ENCODE data around the gene KCNG4. TPM values are rescaled to one million over a fixed set of nuclear protein-coding genes. Genes with fewer than 3 reads are reported as not detected.
A peak's percentile ranks its signal among the peaks of the same experiment; 100 is the strongest.

The KCNG4 gene
- total and polyA plus RNA-seq, 2 donors from 2014 or later: not detected

DNA sequence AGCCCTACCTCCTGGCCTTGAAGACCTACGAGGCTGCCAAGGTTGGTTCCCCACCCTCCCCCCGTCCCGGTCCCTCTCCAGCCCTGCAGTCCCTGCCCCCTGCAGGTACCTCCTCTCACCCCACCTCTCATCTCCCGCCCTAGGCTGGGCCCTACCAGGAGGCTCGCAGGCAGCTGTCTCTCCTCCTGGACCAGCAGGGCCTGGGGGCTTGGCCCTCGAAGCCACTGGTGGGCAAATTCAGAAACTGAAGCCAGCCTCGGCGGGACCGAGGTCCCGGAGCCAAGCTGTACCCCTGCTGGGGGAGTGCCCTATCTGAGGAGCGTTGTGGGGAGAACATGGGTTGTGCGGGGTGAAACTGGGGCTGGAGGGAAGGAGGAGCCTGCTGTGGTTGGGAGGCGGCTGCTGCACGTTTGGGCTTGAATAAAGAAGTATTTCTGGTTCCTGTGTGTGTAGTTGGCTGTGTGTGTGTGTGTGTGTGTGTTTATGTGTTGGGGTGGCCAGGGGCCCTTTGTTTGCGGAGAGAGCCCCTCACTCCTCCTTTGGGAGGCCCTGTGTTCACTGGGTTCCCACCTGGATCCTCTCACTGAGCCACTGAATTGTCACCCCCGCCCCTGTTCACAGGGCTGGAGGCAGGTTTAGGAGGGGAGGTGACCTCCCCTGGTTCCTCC is 43.0 kb downstream of the KCNG4 start:
- Histone ChIP-seq H3K9ac (ENCODE audit: low read length in 3 of 3) (no peak overlapping the region), H3K36me3 (ENCODE audit: control insufficient read depth in 2 of 3, insufficient read depth in 3 of 3, low read length in 3 of 3) (no peaks in the 10 kb centered on the region), H3K27ac (ENCODE audit: low read depth in 2 of 2, low read length in 2 of 2) (no peak overlapping the region), H3K4me3 (ENCODE audit: low read length in 3 of 3) (no peak overlapping the region), H3K27me3 (ENCODE audit: control insufficient read depth, insufficient read depth, low read length) (no peaks in the 10 kb centered on the region), H3K4me1 (ENCODE audit: control insufficient read depth in 2 of 3, insufficient read depth in 2 of 3, low read depth in 1 of 3, low read length in 3 of 3) (no peaks in the 10 kb centered on the region), H3K9me3 (ENCODE audit: control insufficient read depth in 2 of 3, insufficient read depth in 1 of 3, low read length in 3 of 3) (no peaks in the 10 kb centered on the region)
- intact Hi-C loops (cut with DNase I): no loop called here
- no peak for FAIRE-seq
- TF ChIP-seq, protein P1, sequence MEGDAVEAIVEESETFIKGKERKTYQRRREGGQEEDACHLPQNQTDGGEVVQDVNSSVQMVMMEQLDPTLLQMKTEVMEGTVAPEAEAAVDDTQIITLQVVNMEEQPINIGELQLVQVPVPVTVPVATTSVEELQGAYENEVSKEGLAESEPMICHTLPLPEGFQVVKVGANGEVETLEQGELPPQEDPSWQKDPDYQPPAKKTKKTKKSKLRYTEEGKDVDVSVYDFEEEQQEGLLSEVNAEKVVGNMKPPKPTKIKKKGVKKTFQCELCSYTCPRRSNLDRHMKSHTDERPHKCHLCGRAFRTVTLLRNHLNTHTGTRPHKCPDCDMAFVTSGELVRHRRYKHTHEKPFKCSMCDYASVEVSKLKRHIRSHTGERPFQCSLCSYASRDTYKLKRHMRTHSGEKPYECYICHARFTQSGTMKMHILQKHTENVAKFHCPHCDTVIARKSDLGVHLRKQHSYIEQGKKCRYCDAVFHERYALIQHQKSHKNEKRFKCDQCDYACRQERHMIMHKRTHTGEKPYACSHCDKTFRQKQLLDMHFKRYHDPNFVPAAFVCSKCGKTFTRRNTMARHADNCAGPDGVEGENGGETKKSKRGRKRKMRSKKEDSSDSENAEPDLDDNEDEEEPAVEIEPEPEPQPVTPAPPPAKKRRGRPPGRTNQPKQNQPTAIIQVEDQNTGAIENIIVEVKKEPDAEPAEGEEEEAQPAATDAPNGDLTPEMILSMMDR (IDR thresholded peaks at IDR 0.05; ENCODE audit: borderline replicate concordance, extremely low read depth, insufficient read depth): no peak
- peak in 1 of 5 donors; percentile 37 for DNase-seq

DNA sequence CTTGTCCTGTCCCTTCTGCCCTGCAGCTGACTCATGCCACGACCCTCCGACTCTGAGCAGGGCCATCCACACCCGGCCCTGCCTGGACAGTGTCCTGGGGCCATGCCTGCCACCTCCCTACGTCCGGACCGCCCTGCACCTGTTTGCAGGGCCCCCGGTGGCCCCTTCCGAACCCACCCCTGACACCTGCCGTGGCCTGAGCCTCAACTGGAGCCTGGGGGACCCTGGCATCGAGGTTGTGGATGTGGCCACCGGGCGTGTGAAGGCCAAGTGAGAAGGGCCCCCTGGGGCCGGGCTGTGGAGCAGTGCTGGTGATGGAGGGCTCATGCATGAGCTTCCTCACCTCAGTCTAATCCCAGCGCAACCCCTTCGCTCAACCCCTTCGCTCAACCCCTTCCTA is 43.7 kb downstream of the KCNG4 start:
- no peak overlapping the region for H3K9ac ChIP-seq (ENCODE audit: low read length in 3 of 3)
- TF ChIP-seq, protein P1 (IDR thresholded peaks at IDR 0.05; ENCODE audit: borderline replicate concordance, extremely low read depth, insufficient read depth): no peak
- DNase-seq (no peak), FAIRE-seq (no peak)
- H3K4me1 ChIP-seq (ENCODE audit: control insufficient read depth in 2 of 3, insufficient read depth in 2 of 3, low read depth in 1 of 3, low read length in 3 of 3): no peaks in the 10 kb centered on the region
- no peak overlapping the region for H3K4me3 ChIP-seq (ENCODE audit: low read length in 3 of 3)
- intact Hi-C loops (cut with DNase I): no loop called here
- no peaks in the 10 kb centered on the region for H3K9me3 ChIP-seq (ENCODE audit: control insufficient read depth in 2 of 3, insufficient read depth in 1 of 3, low read length in 3 of 3)
- H3K27ac ChIP-seq (ENCODE audit: low read depth in 2 of 2, low read length in 2 of 2): no peak overlapping the region
- no peaks in the 10 kb centered on the region for H3K36me3 ChIP-seq (ENCODE audit: control insufficient read depth in 2 of 3, insufficient read depth in 3 of 3, low read length in 3 of 3)
- no peaks in the 10 kb centered on the region for H3K27me3 ChIP-seq (ENCODE audit: control insufficient read depth, insufficient read depth, low read length)

DNA sequence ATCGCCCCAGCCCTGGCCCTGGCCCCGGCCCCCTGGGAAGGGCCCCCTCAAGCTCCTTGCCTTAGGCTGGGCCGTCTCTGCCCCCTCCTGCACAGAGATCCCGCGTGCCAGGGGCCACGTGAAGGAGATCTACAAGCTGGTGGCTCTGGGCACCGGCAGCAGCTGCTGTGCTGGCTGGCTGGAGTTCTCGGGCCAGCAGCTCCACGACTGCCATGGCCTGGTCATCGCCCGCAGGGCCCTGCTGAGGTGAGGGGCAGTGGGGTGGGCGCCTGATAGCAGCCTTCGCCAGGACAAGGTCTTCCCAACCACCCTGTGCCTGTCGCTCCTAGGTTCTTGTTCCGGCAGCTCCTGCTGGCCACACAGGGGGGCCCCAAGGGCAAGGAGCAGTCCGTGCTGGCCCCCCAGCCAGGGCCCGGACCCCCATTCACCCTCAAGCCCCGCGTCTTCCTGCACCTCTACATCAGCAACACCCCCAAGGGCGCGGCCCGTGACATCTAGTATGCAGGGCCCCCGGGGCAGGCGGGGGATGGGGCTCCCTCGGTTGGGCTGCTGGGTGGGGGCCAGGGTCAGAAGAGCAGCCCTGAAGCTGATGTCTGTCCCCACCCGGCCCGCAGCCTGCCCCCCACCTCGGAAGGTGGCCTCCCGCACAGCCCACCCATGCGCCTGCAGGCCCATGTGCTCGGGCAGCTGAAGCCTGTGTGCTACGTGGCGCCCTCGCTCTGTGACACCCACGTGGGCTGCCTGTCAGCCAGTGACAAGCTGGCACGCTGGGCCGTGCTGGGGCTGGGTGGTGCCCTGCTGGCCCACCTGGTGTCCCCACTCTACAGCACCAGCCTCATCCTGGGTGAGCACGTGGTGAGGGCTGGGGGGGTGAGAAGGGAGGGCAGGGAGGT is 44.4 kb downstream of the KCNG4 start:
- peak in 1 of 5 donors; percentile 74 for DNase-seq
- intact Hi-C loops (cut with DNase I): no loop called here

More for the DNA sequence above, 44.4 kb downstream of the KCNG4 start:
- no peaks in the 10 kb centered on the region for H3K9me3 ChIP-seq (ENCODE audit: control insufficient read depth in 2 of 3, insufficient read depth in 1 of 3, low read length in 3 of 3)
- H3K9ac ChIP-seq (ENCODE audit: low read length in 3 of 3): no peak overlapping the region
- H3K36me3 ChIP-seq (ENCODE audit: control insufficient read depth in 2 of 3, insufficient read depth in 3 of 3, low read length in 3 of 3): no peaks in the 10 kb centered on the region
- no peak for FAIRE-seq
- TF ChIP-seq, protein P1 (IDR thresholded peaks at IDR 0.05; ENCODE audit: borderline replicate concordance, extremely low read depth, insufficient read depth): no peak
- H3K27me3 ChIP-seq (ENCODE audit: control insufficient read depth, insufficient read depth, low read length): no peaks in the 10 kb centered on the region
- no peak overlapping the region for H3K4me3 ChIP-seq (ENCODE audit: low read length in 3 of 3)
- H3K27ac ChIP-seq (ENCODE audit: low read depth in 2 of 2, low read length in 2 of 2): no peak overlapping the region
- H3K4me1 ChIP-seq (ENCODE audit: control insufficient read depth in 2 of 3, insufficient read depth in 2 of 3, low read depth in 1 of 3, low read length in 3 of 3): no peaks in the 10 kb centered on the region
